ENCODE measurements around the gene SPRY4. TPM values are rescaled to one million over a fixed set of nuclear protein-coding genes. Genes with fewer than 3 reads are reported as not detected.

The SPRY4 gene
- total RNA-seq, 2 donors from 2014 or later: 1.1 to 1.4 TPM

- no peaks in the 10 kb centered on the region for H3K9me3 Mint-ChIP-seq
- H3K36me3 Mint-ChIP-seq (ENCODE audit: insufficient read depth in 2 of 2): no peaks in the 10 kb centered on the region
- H3K27ac Mint-ChIP-seq: no peak overlapping the region
These were observed 1.7 kb upstream of the SPRY4 start for GRCh38 chr5:142326480-142326938.

GRCh38 chr5:142325725-142326479 lies 1.1 kb upstream of the SPRY4 start:
- Mint-ChIP-seq H3K27me3 (ENCODE audit: low read depth) (peaks cover 39% of the 10 kb centered on the region), H3K4me1 (ENCODE audit: low read depth) (peaks cover 45% of the 10 kb centered on the region), H3K9me3 (no peaks in the 10 kb centered on the region), H3K36me3 (ENCODE audit: insufficient read depth in 2 of 2) (no peaks in the 10 kb centered on the region), H3K4me3 (peak overlapping the region; percentile 78 to 91), H3K27ac (no peak overlapping the region)
- DNase-seq (peak; percentile 38 to 39), ATAC-seq (replicated peaks in 1 of 2) (peak in 1 of 2 donors; percentile 8)

More at GRCh38 chr5:142326480-142326938, 1.7 kb upstream of the SPRY4 start:
- H3K4me3 Mint-ChIP-seq: peak overlapping the region in 1 of 2 donors; percentile 91
- DNase-seq (no peak), ATAC-seq (replicated peaks in 1 of 2) (no peak)
- peaks cover 37% of the 10 kb centered on the region for H3K27me3 Mint-ChIP-seq (ENCODE audit: low read depth)
- H3K4me1 Mint-ChIP-seq (ENCODE audit: low read depth): peaks cover 39% of the 10 kb centered on the region

- peak overlapping the region; percentile 78 to 91 for H3K4me3 Mint-ChIP-seq
- H3K27me3 Mint-ChIP-seq (ENCODE audit: low read depth): peaks cover 47% of the 10 kb centered on the region
- ATAC-seq (replicated peaks in 1 of 2): peak; percentile 71 to 73
- H3K27ac Mint-ChIP-seq: no peak overlapping the region
- no peaks in the 10 kb centered on the region for H3K9me3 Mint-ChIP-seq
- DNase-seq: peak in 1 of 2 donors; percentile 54
- no peaks in the 10 kb centered on the region for H3K36me3 Mint-ChIP-seq (ENCODE audit: insufficient read depth in 2 of 2)
- peaks cover 56% of the 10 kb centered on the region for H3K4me1 Mint-ChIP-seq (ENCODE audit: low read depth)
These were observed 518 bp downstream of the SPRY4 start for GRCh38 chr5:142324136-142324870.

GRCh38 chr5:142323480-142324135 lies 1.2 kb downstream of the SPRY4 start:
- Mint-ChIP-seq H3K4me1 (ENCODE audit: low read depth) (peaks cover 59% of the 10 kb centered on the region), H3K27ac (no peak overlapping the region), H3K9me3 (no peaks in the 10 kb centered on the region), H3K4me3 (peak overlapping the region; percentile 78 to 91), H3K27me3 (ENCODE audit: low read depth) (peaks cover 47% of the 10 kb centered on the region), H3K36me3 (ENCODE audit: insufficient read depth in 2 of 2) (no peaks in the 10 kb centered on the region)
- no peak for DNase-seq
- no peak for ATAC-seq (replicated peaks in 1 of 2)

GRCh38 chr5:142322747-142323479 lies 1.9 kb downstream of the SPRY4 start:
- peak overlapping the region in 1 of 2 donors; percentile 78 for H3K4me3 Mint-ChIP-seq
- H3K27ac Mint-ChIP-seq: no peak overlapping the region
- ATAC-seq (replicated peaks in 1 of 2): no peak
- H3K9me3 Mint-ChIP-seq: no peaks in the 10 kb centered on the region
- no peak for DNase-seq
- H3K27me3 Mint-ChIP-seq (ENCODE audit: low read depth): peaks cover 44% of the 10 kb centered on the region
- peaks cover 59% of the 10 kb centered on the region for H3K4me1 Mint-ChIP-seq (ENCODE audit: low read depth)
- H3K36me3 Mint-ChIP-seq (ENCODE audit: insufficient read depth in 2 of 2): no peaks in the 10 kb centered on the region

GRCh38 chr5:142322403-142322746 lies 2.4 kb downstream of the SPRY4 start:
- no peaks in the 10 kb centered on the region for H3K36me3 Mint-ChIP-seq (ENCODE audit: insufficient read depth in 2 of 2)
- no peak for DNase-seq
- no peak for ATAC-seq (replicated peaks in 1 of 2)
- peaks cover 56% of the 10 kb centered on the region for H3K4me1 Mint-ChIP-seq (ENCODE audit: low read depth)
- H3K27me3 Mint-ChIP-seq (ENCODE audit: low read depth): peaks cover 39% of the 10 kb centered on the region
- H3K4me3 Mint-ChIP-seq: no peak overlapping the region
- H3K27ac Mint-ChIP-seq: no peak overlapping the region
- no peaks in the 10 kb centered on the region for H3K9me3 Mint-ChIP-seq

GRCh38 chr5:142320851-142321560 lies 3.8 kb downstream of the SPRY4 start:
- Mint-ChIP-seq H3K36me3 (ENCODE audit: insufficient read depth in 2 of 2) (no peaks in the 10 kb centered on the region), H3K27me3 (ENCODE audit: low read depth) (peaks cover 28% of the 10 kb centered on the region), H3K4me1 (ENCODE audit: low read depth) (peaks cover 55% of the 10 kb centered on the region), H3K9me3 (no peaks in the 10 kb centered on the region), H3K27ac (no peak overlapping the region), H3K4me3 (no peak overlapping the region)
- ATAC-seq (replicated peaks in 1 of 2) (no peak), DNase-seq (no peak)

- H3K27me3 Mint-ChIP-seq (ENCODE audit: low read depth): peaks cover 28% of the 10 kb centered on the region
- no peak overlapping the region for H3K27ac Mint-ChIP-seq
- no peaks in the 10 kb centered on the region for H3K36me3 Mint-ChIP-seq (ENCODE audit: insufficient read depth in 2 of 2)
- H3K4me1 Mint-ChIP-seq (ENCODE audit: low read depth): peaks cover 57% of the 10 kb centered on the region
- ATAC-seq (replicated peaks in 1 of 2) (no peak), DNase-seq (no peak)
- H3K9me3 Mint-ChIP-seq: no peaks in the 10 kb centered on the region
- no peak overlapping the region for H3K4me3 Mint-ChIP-seq
These were observed 4.4 kb downstream of the SPRY4 start for GRCh38 chr5:142320430-142320738.

- H3K27ac Mint-ChIP-seq: no peak overlapping the region
- no peak overlapping the region for H3K4me3 Mint-ChIP-seq
- H3K4me1 Mint-ChIP-seq (ENCODE audit: low read depth): peaks cover 51% of the 10 kb centered on the region
These were observed 5.0 kb downstream of the SPRY4 start for GRCh38 chr5:142319560-142320429.

GRCh38 chr5:142319105-142319504 lies 5.7 kb downstream of the SPRY4 start:
- H3K36me3 Mint-ChIP-seq (ENCODE audit: insufficient read depth in 2 of 2): no peaks in the 10 kb centered on the region
- no peaks in the 10 kb centered on the region for H3K9me3 Mint-ChIP-seq
- H3K4me3 Mint-ChIP-seq: no peak overlapping the region
- H3K27me3 Mint-ChIP-seq (ENCODE audit: low read depth): peaks cover 27% of the 10 kb centered on the region
- DNase-seq (no peak), ATAC-seq (replicated peaks in 1 of 2) (no peak)
- no peak overlapping the region for H3K27ac Mint-ChIP-seq
- peaks cover 44% of the 10 kb centered on the region for H3K4me1 Mint-ChIP-seq (ENCODE audit: low read depth)

More at GRCh38 chr5:142319560-142320429, 5.0 kb downstream of the SPRY4 start:
- H3K36me3 Mint-ChIP-seq (ENCODE audit: insufficient read depth in 2 of 2): no peaks in the 10 kb centered on the region
- DNase-seq (no peak), ATAC-seq (replicated peaks in 1 of 2) (no peak)
- H3K27me3 Mint-ChIP-seq (ENCODE audit: low read depth): peaks cover 28% of the 10 kb centered on the region
- H3K9me3 Mint-ChIP-seq: no peaks in the 10 kb centered on the region

- H3K27ac Mint-ChIP-seq: no peak overlapping the region
- no peaks in the 10 kb centered on the region for H3K9me3 Mint-ChIP-seq
- DNase-seq: no peak
- no peak for ATAC-seq (replicated peaks in 1 of 2)
- H3K27me3 Mint-ChIP-seq (ENCODE audit: low read depth): peaks cover 14% of the 10 kb centered on the region
- no peaks in the 10 kb centered on the region for H3K36me3 Mint-ChIP-seq (ENCODE audit: insufficient read depth in 2 of 2)
- no peak overlapping the region for H3K4me3 Mint-ChIP-seq
- peaks cover 36% of the 10 kb centered on the region for H3K4me1 Mint-ChIP-seq (ENCODE audit: low read depth)
These were observed 7.1 kb downstream of the SPRY4 start for GRCh38 chr5:142317753-142318152.

GRCh38 chr5:142317173-142317572 lies 7.6 kb downstream of the SPRY4 start:
- DNase-seq: no peak
- H3K36me3 Mint-ChIP-seq (ENCODE audit: insufficient read depth in 2 of 2): no peaks in the 10 kb centered on the region
- peaks cover 36% of the 10 kb centered on the region for H3K4me1 Mint-ChIP-seq (ENCODE audit: low read depth)
- H3K4me3 Mint-ChIP-seq: no peak overlapping the region
- ATAC-seq (replicated peaks in 1 of 2): no peak
- H3K27ac Mint-ChIP-seq: no peak overlapping the region
- H3K27me3 Mint-ChIP-seq (ENCODE audit: low read depth): peaks cover 10% of the 10 kb centered on the region
- no peaks in the 10 kb centered on the region for H3K9me3 Mint-ChIP-seq
